MM.1S (cell line): ENCODE measurements around the gene WDFY4.

Experiments
- EZH2 ChIP-seq: fragments of 300-600 bp; sonication (generic); optimal IDR thresholded peaks from 2 replicates; pipeline ENCODE3; 2017; ENCODE audit warnings: low read depth, mild to moderate bottlenecking, antibody characterized with exemption, low read length, mixed read lengths
- EZH2phosphoT487 ChIP-seq: fragments of 300-600 bp; sonication (generic); IDR thresholded peaks from 2 replicates; pipeline ENCODE4 v1.6.1; 2018; ENCODE audit warnings: antibody characterized with exemption, low read length
- TF ChIP-seq, protein P1 (sequence below): fragments of 300-600 bp; sonication (generic); IDR thresholded peaks from 2 replicates; pipeline ENCODE4 v1.5.1; 2016; ENCODE audit warnings: antibody characterized with exemption, low read length, mixed read lengths

DNA sequence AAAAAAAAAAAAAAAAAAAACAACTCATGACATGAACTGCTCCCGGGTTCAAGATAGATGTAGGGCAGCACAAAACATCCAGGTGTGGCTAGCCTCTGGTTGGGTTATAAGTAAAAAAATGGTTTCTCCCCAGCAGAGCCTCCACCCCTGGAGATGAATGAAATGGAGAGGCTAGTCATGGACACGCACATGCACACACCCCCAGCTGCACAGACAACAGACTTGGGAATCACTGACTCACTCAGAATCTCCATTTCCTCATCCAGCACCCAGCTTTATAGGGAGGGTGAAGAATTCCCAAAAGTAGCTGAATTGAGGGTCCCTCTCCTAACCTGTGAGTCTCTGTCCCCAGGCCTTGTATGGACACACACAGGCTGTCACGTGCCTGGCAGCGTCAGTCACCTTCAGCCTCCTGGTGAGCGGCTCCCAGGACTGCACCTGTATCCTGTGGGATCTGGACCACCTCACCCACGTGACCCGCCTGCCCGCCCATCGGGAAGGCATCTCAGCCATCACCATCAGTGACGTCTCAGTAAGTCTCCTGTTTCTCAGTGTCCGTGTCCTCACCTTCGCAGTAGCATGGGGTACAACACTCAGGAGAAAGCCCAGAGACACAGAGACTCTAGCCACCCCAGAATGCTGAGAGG, 290.0 kb downstream of the WDFY4 start:
- TF ChIP-seq, protein P1, sequence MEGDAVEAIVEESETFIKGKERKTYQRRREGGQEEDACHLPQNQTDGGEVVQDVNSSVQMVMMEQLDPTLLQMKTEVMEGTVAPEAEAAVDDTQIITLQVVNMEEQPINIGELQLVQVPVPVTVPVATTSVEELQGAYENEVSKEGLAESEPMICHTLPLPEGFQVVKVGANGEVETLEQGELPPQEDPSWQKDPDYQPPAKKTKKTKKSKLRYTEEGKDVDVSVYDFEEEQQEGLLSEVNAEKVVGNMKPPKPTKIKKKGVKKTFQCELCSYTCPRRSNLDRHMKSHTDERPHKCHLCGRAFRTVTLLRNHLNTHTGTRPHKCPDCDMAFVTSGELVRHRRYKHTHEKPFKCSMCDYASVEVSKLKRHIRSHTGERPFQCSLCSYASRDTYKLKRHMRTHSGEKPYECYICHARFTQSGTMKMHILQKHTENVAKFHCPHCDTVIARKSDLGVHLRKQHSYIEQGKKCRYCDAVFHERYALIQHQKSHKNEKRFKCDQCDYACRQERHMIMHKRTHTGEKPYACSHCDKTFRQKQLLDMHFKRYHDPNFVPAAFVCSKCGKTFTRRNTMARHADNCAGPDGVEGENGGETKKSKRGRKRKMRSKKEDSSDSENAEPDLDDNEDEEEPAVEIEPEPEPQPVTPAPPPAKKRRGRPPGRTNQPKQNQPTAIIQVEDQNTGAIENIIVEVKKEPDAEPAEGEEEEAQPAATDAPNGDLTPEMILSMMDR: no peak
- TF ChIP-seq EZH2: no peak
- TF ChIP-seq EZH2phosphoT487: no peak
